ENCODE measurements around the gene SLC13A3.

The SLC13A3 gene

GRCh38 chr20:46587986-46588385 is 63.3 kb downstream of the SLC13A3 start:
- H3K27ac ChIP-seq (ENCODE audit: low read length, poor library complexity, severe bottlenecking) = no peak overlapping the region
- H3K4me3 ChIP-seq (ENCODE audit: insufficient read depth in 1 of 2, low read depth in 1 of 2, low read length in 2 of 2) = no peak overlapping the region
- H4K91ac ChIP-seq (ENCODE audit: low read length) = no peak overlapping the region
- no peaks in the 10 kb centered on the region for H3K4me1 ChIP-seq (ENCODE audit: control insufficient read depth, insufficient read depth, low read depth, low read length)
- no peak overlapping the region for H2BK5ac ChIP-seq (ENCODE audit: low read depth, low read length, poor library complexity, severe bottlenecking)
- no peak overlapping the region for H3K9ac ChIP-seq (ENCODE audit: low read length)
- no peak overlapping the region for H3K23ac ChIP-seq (ENCODE audit: low read length in 2 of 2)
- no peaks in the 10 kb centered on the region for H3K79me1 ChIP-seq (replicated peaks; ENCODE audit: low read length, poor library complexity, severe bottlenecking)
- H2AFZ ChIP-seq (ENCODE audit: low read depth, low read length) = no peak overlapping the region
- no peak overlapping the region for H3K14ac ChIP-seq (ENCODE audit: low read length in 2 of 2)
- no peak overlapping the region for H2BK12ac ChIP-seq (ENCODE audit: low read length in 2 of 2)
- no peak overlapping the region for H2BK120ac ChIP-seq (ENCODE audit: low read depth, low read length)
- H4K8ac ChIP-seq (ENCODE audit: low read length) = no peak overlapping the region
- H3K27me3 ChIP-seq (ENCODE audit: control insufficient read depth in 1 of 2, insufficient read depth in 1 of 2, low read length in 2 of 2) = no peaks in the 10 kb centered on the region
- H3K9me3 ChIP-seq (ENCODE audit: control insufficient read depth, low read length) = no peaks in the 10 kb centered on the region
- no peak overlapping the region for H2BK15ac ChIP-seq (ENCODE audit: low read depth, poor library complexity, severe bottlenecking)
- 74% methylated on average over 7 of the region's 7 CpGs for WGBS
- H3K4ac ChIP-seq (ENCODE audit: low read depth in 1 of 2, low read length in 2 of 2) = no peak overlapping the region
- H2AK5ac ChIP-seq (ENCODE audit: low read length, severe bottlenecking) = no peak overlapping the region
- no peak for DNase-seq
- no peak overlapping the region for H3K4me2 ChIP-seq (ENCODE audit: low read length, poor library complexity, severe bottlenecking)
- H3K36me3 ChIP-seq (ENCODE audit: control insufficient read depth in 1 of 2, insufficient read depth in 2 of 2, low read depth in 1 of 2, low read length in 2 of 2) = peaks cover 0 to 12% of the 10 kb centered on the region in 2 experiments
- no peak overlapping the region for H3K18ac ChIP-seq (ENCODE audit: low read depth in 1 of 2, low read length in 2 of 2)

DNA sequence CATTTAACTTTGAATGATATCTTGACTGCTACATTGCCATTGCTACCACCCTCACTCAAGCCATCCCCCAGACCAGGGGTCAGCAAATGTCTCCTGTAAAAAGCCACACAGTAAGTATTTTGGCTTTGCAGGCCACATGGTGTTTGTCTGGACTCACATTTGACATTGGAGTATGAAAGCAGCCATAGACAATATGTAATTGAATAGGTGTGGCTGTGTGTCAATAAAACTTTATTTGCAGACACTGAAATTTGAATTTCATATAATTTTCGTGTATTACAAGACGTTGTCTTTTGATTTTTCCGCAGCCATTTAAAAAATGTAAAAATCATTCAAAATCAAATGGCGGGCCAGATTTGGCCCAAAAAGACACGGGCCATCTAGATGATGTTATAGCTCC is 64.5 kb downstream of the SLC13A3 start:
- Histone ChIP-seq H3K18ac (ENCODE audit: low read depth in 1 of 2, low read length in 2 of 2) (no peak overlapping the region), H2BK5ac (ENCODE audit: low read depth, low read length, poor library complexity, severe bottlenecking) (no peak overlapping the region), H2AK5ac (ENCODE audit: low read length, severe bottlenecking) (no peak overlapping the region), H3K79me1 (replicated peaks; ENCODE audit: low read length, poor library complexity, severe bottlenecking) (no peaks in the 10 kb centered on the region), H3K27ac (ENCODE audit: low read length, poor library complexity, severe bottlenecking) (no peak overlapping the region), H3K27me3 (ENCODE audit: control insufficient read depth in 1 of 2, insufficient read depth in 1 of 2, low read length in 2 of 2) (no peaks in the 10 kb centered on the region), H3K4ac (ENCODE audit: low read depth in 1 of 2, low read length in 2 of 2) (no peak overlapping the region), H2BK15ac (ENCODE audit: low read depth, poor library complexity, severe bottlenecking) (no peak overlapping the region), H3K36me3 (ENCODE audit: control insufficient read depth in 1 of 2, insufficient read depth in 2 of 2, low read depth in 1 of 2, low read length in 2 of 2) (peaks cover 0 to 8% of the 10 kb centered on the region in 2 experiments), H3K9me3 (ENCODE audit: control insufficient read depth, low read length) (no peaks in the 10 kb centered on the region), H2BK120ac (ENCODE audit: low read depth, low read length) (no peak overlapping the region), H3K4me2 (ENCODE audit: low read length, poor library complexity, severe bottlenecking) (no peak overlapping the region), H2BK12ac (ENCODE audit: low read length in 2 of 2) (no peak overlapping the region), H4K8ac (ENCODE audit: low read length) (no peak overlapping the region), H3K4me3 (ENCODE audit: insufficient read depth in 1 of 2, low read depth in 1 of 2, low read length in 2 of 2) (no peak overlapping the region), H3K23ac (ENCODE audit: low read length in 2 of 2) (no peak overlapping the region), H3K14ac (ENCODE audit: low read length in 2 of 2) (no peak overlapping the region), H3K4me1 (ENCODE audit: control insufficient read depth, insufficient read depth, low read depth, low read length) (no peaks in the 10 kb centered on the region), H2AFZ (ENCODE audit: low read depth, low read length) (no peak overlapping the region), H4K91ac (ENCODE audit: low read length) (no peak overlapping the region), H3K9ac (ENCODE audit: low read length) (no peak overlapping the region)
- DNase-seq = no peak
- WGBS = 90% methylated on average over 5 of the region's 5 CpGs

DNA sequence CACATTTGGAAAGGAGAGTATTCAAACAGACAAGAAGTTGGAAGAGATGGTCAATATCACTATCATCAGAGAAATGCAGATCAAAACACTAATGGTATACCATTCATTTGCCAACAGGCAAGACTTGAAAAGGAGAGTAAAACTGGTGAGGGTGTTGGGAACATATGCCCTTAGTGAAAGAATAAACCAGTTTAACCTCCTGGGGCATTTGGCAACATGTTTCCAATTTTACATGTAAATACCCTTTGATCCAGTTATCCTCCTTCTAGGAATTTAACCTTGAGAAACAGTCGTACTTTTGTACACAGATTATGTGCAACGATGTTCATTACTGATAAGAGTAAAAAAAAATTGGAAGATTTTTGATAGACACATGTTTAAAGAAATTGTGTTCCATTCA is 66.8 kb downstream of the SLC13A3 start:
- no peak for DNase-seq
- Histone ChIP-seq H3K27ac (ENCODE audit: low read length, poor library complexity, severe bottlenecking) (no peak overlapping the region), H3K18ac (ENCODE audit: low read depth in 1 of 2, low read length in 2 of 2) (no peak overlapping the region), H4K8ac (ENCODE audit: low read length) (no peak overlapping the region), H3K36me3 (ENCODE audit: control insufficient read depth in 1 of 2, insufficient read depth in 2 of 2, low read depth in 1 of 2, low read length in 2 of 2) (peaks cover 0 to 8% of the 10 kb centered on the region in 2 experiments), H2BK15ac (ENCODE audit: low read depth, poor library complexity, severe bottlenecking) (no peak overlapping the region), H2BK5ac (ENCODE audit: low read depth, low read length, poor library complexity, severe bottlenecking) (no peak overlapping the region), H3K4ac (ENCODE audit: low read depth in 1 of 2, low read length in 2 of 2) (no peak overlapping the region), H2BK120ac (ENCODE audit: low read depth, low read length) (no peak overlapping the region), H3K23ac (ENCODE audit: low read length in 2 of 2) (no peak overlapping the region), H3K14ac (ENCODE audit: low read length in 2 of 2) (no peak overlapping the region), H3K9me3 (ENCODE audit: control insufficient read depth, low read length) (no peaks in the 10 kb centered on the region), H3K27me3 (ENCODE audit: control insufficient read depth in 1 of 2, insufficient read depth in 1 of 2, low read length in 2 of 2) (no peaks in the 10 kb centered on the region), H3K9ac (ENCODE audit: low read length) (no peak overlapping the region), H3K79me1 (replicated peaks; ENCODE audit: low read length, poor library complexity, severe bottlenecking) (no peaks in the 10 kb centered on the region), H3K4me1 (ENCODE audit: control insufficient read depth, insufficient read depth, low read depth, low read length) (no peaks in the 10 kb centered on the region), H3K4me2 (ENCODE audit: low read length, poor library complexity, severe bottlenecking) (no peak overlapping the region), H2BK12ac (ENCODE audit: low read length in 2 of 2) (no peak overlapping the region), H2AK5ac (ENCODE audit: low read length, severe bottlenecking) (no peak overlapping the region), H4K91ac (ENCODE audit: low read length) (no peak overlapping the region), H3K4me3 (ENCODE audit: insufficient read depth in 1 of 2, low read depth in 1 of 2, low read length in 2 of 2) (no peak overlapping the region), H2AFZ (ENCODE audit: low read depth, low read length) (no peak overlapping the region)
- WGBS = no CpG with 5 or more reads among the region's 2 CpGs

DNA sequence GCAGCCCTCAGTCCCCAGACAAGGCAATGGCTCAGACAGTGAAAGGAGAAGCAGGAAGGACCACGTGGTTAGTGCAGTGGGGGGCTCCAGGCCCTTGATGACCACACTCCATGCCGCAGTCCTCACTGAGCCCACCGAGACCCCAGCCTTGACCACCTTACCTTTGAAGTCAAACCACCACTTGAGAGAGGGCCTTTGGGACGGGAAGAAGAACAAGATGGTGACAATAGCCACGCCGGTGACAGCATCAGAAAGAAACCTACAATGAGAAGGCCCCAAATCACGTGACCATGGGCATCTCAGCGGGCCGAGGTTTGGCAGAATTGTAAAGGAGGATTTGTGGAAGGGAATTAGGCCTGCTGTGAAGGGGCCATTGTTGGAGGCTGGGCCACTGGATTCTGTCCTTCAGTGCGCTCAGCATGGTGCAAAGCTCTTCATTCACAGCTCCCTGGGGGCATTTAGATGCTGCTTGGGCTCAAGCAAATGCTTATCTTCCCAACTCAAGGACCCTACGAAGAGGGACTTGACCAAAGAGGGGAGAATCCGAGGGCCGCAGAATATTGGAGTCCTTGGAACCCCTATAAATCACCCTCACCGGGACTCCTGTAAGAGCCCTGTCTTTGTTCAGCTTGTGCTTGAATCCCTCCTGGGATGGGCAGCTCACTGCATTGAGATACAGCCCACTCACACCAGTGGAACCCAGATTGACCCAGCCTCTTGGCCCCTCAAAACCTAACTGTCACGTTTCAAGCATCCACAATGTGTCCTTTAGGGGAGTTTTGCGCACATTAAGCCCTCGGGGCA is 67.6 kb downstream of the SLC13A3 start:
- H3K4ac ChIP-seq (ENCODE audit: low read depth in 1 of 2, low read length in 2 of 2) = no peak overlapping the region
- 48% methylated on average over 15 of the region's 17 CpGs for WGBS
- DNase-seq = no peak

More for the DNA sequence above, 67.6 kb downstream of the SLC13A3 start:
- Histone ChIP-seq H3K14ac (ENCODE audit: low read length in 2 of 2) (no peak overlapping the region), H3K4me1 (ENCODE audit: control insufficient read depth, insufficient read depth, low read depth, low read length) (no peaks in the 10 kb centered on the region), H3K18ac (ENCODE audit: low read depth in 1 of 2, low read length in 2 of 2) (no peak overlapping the region), H3K9me3 (ENCODE audit: control insufficient read depth, low read length) (no peaks in the 10 kb centered on the region), H4K91ac (ENCODE audit: low read length) (no peak overlapping the region), H2BK5ac (ENCODE audit: low read depth, low read length, poor library complexity, severe bottlenecking) (no peak overlapping the region), H3K9ac (ENCODE audit: low read length) (no peak overlapping the region), H3K27me3 (ENCODE audit: control insufficient read depth in 1 of 2, insufficient read depth in 1 of 2, low read length in 2 of 2) (no peaks in the 10 kb centered on the region), H3K27ac (ENCODE audit: low read length, poor library complexity, severe bottlenecking) (no peak overlapping the region), H2AFZ (ENCODE audit: low read depth, low read length) (no peak overlapping the region), H3K4me3 (ENCODE audit: insufficient read depth in 1 of 2, low read depth in 1 of 2, low read length in 2 of 2) (no peak overlapping the region), H2BK12ac (ENCODE audit: low read length in 2 of 2) (no peak overlapping the region), H3K79me1 (replicated peaks; ENCODE audit: low read length, poor library complexity, severe bottlenecking) (no peaks in the 10 kb centered on the region), H2BK15ac (ENCODE audit: low read depth, poor library complexity, severe bottlenecking) (no peak overlapping the region), H2AK5ac (ENCODE audit: low read length, severe bottlenecking) (no peak overlapping the region), H3K4me2 (ENCODE audit: low read length, poor library complexity, severe bottlenecking) (no peak overlapping the region), H3K23ac (ENCODE audit: low read length in 2 of 2) (no peak overlapping the region), H2BK120ac (ENCODE audit: low read depth, low read length) (no peak overlapping the region), H3K36me3 (ENCODE audit: control insufficient read depth in 1 of 2, insufficient read depth in 2 of 2, low read depth in 1 of 2, low read length in 2 of 2) (peaks cover 0 to 2% of the 10 kb centered on the region in 2 experiments), H4K8ac (ENCODE audit: low read length) (no peak overlapping the region)
